ENCODE measurements around the gene FIZ1.

Gene FIZ1

GRCh38 chr19:55613930-55614710, 14.8 kb upstream of the FIZ1 start:
- DNase-seq (ENCODE audit: low spot score): no peak

GRCh38 chr19:55613396-55613795, 14.1 kb upstream of the FIZ1 start:
- DNase-seq (ENCODE audit: low spot score): no peak

- DNase-seq (ENCODE audit: low spot score): no peak
Measured at GRCh38 chr19:55611983-55612645, 12.8 kb upstream of the FIZ1 start.

GRCh38 chr19:55611300-55611982, 12.1 kb upstream of the FIZ1 start:
- no peak for DNase-seq (ENCODE audit: low spot score)

GRCh38 chr19:55609326-55609725, 10.0 kb upstream of the FIZ1 start:
- no peak for DNase-seq (ENCODE audit: low spot score)

GRCh38 chr19:55606817-55607216, 7.5 kb upstream of the FIZ1 start:
- no peak for DNase-seq (ENCODE audit: low spot score)

- DNase-seq (ENCODE audit: low spot score): no peak
Measured at GRCh38 chr19:55606471-55606787, 7.1 kb upstream of the FIZ1 start.

GRCh38 chr19:55605637-55606470, 6.5 kb upstream of the FIZ1 start, which contains the start of gene ZNF865:
Gene ZNF865, plus strand, starts transcription at chr19:55605647. Its CDS starts 7,972 bp downstream, at chr19:55613619.
- DNase-seq (ENCODE audit: low spot score): peak; percentile 87

- DNase-seq (ENCODE audit: low spot score): peak; percentile 98
Measured at GRCh38 chr19:55605207-55605636, 5.9 kb upstream of the FIZ1 start.

- DNase-seq (ENCODE audit: low spot score): no peak
Measured at GRCh38 chr19:55603581-55604292, 4.4 kb upstream of the FIZ1 start.

GRCh38 chr19:55603115-55603514, 3.8 kb upstream of the FIZ1 start:
- DNase-seq (ENCODE audit: low spot score): no peak

GRCh38 chr19:55602104-55603001, 3.0 kb upstream of the FIZ1 start:
- DNase-seq (ENCODE audit: low spot score): no peak

GRCh38 chr19:55601084-55601483, 1.8 kb upstream of the FIZ1 start:
- DNase-seq (ENCODE audit: low spot score): no peak

- no peak for DNase-seq (ENCODE audit: low spot score)
Measured at GRCh38 chr19:55600662-55601028, 1.3 kb upstream of the FIZ1 start.

GRCh38 chr19:55599842-55600661, 735 bp upstream of the FIZ1 start, which contains the start of gene ZNF524:
Gene ZNF524, plus strand, starts transcription at chr19:55600288. Its CDS starts 1,825 bp downstream, at chr19:55602113.
- peak; percentile 85 for DNase-seq (ENCODE audit: low spot score)

- DNase-seq (ENCODE audit: low spot score): peak; percentile 89
Measured at GRCh38 chr19:55598719-55599467, 424 bp downstream of the FIZ1 start.

GRCh38 chr19:55598034-55598433, 1.3 kb downstream of the FIZ1 start:
- DNase-seq (ENCODE audit: low spot score): no peak

- DNase-seq (ENCODE audit: low spot score): no peak
Measured at GRCh38 chr19:55597501-55597921, 1.8 kb downstream of the FIZ1 start.

- no peak for DNase-seq (ENCODE audit: low spot score)
Measured at GRCh38 chr19:55596304-55596703, 3.0 kb downstream of the FIZ1 start.
